ENCODE measurements around the gene LRRC3C.

LRRC3C gene

GRCh38 chr17:39968761-39969160 lies 41.2 kb downstream of the LRRC3C start:
- H3K14ac ChIP-seq (ENCODE audit: low read length) = no peak overlapping the region

GRCh38 chr17:39969375-39969774 lies 41.8 kb downstream of the LRRC3C start:
- no peak overlapping the region for H3K4ac ChIP-seq (ENCODE audit: low read length)
- WGBS, 2 donors (ENCODE audit: extremely low coverage in 2 of 2, insufficient read length in 2 of 2, insufficient replicate concordance in 1 of 2) = no CpG with 5 or more reads among the region's 6 CpGs
- H3K27ac ChIP-seq (replicated peaks; ENCODE audit: low read length) = no peak overlapping the region
- H2BK12ac ChIP-seq (ENCODE audit: low read length) = no peak overlapping the region
- H3K14ac ChIP-seq (ENCODE audit: low read length) = no peak overlapping the region
- no peak overlapping the region for H4K91ac ChIP-seq (ENCODE audit: low read depth, low read length, poor library complexity)
- no peak overlapping the region for H2AFZ ChIP-seq (ENCODE audit: low read length)
- no peak overlapping the region for H4K8ac ChIP-seq (ENCODE audit: low read depth, low read length)
- H3K27me3 ChIP-seq (ENCODE audit: control insufficient read depth in 3 of 3, insufficient read depth in 3 of 3, low read depth in 1 of 3, low read length in 3 of 3) = peaks cover 0 to 74% (median 0%) of the 10 kb centered on the region in 3 experiments
- no peaks in the 10 kb centered on the region for H3K79me1 ChIP-seq (ENCODE audit: low read depth, low read length)
- H2BK120ac ChIP-seq (ENCODE audit: low read depth, low read length) = no peak overlapping the region
- H2AK5ac ChIP-seq (ENCODE audit: low read depth, low read length) = no peak overlapping the region
- no peak overlapping the region for H3K4me3 ChIP-seq (ENCODE audit: low read length in 2 of 2)
- no peaks in the 10 kb centered on the region for H3K9me3 ChIP-seq (replicated peaks in 1 of 2; ENCODE audit: control insufficient read depth in 2 of 2, insufficient read depth in 1 of 2, low read depth in 1 of 2, low read length in 2 of 2)
- H3K4me1 ChIP-seq (ENCODE audit: control insufficient read depth in 2 of 2, insufficient read depth in 1 of 2, low read depth in 1 of 2, low read length in 2 of 2) = no peaks in the 10 kb centered on the region
- H3K4me2 ChIP-seq (ENCODE audit: insufficient read depth, low read length, poor library complexity, severe bottlenecking) = no peak overlapping the region
- no peak overlapping the region for H2BK5ac ChIP-seq (ENCODE audit: low read length)
- H3K23ac ChIP-seq (ENCODE audit: low read depth, low read length, poor library complexity) = no peak overlapping the region
- H3K18ac ChIP-seq (ENCODE audit: low read length) = no peak overlapping the region
- H3K9ac ChIP-seq (ENCODE audit: low read depth, low read length, poor library complexity) = no peak overlapping the region
- no peaks in the 10 kb centered on the region for H3K36me3 ChIP-seq (replicated peaks in 1 of 2; ENCODE audit: control insufficient read depth in 2 of 2, insufficient read depth in 2 of 2, low read length in 2 of 2)
- H2BK15ac ChIP-seq (ENCODE audit: low read length) = no peak overlapping the region
- no peak for DNase-seq (ENCODE audit: low spot score)

More at GRCh38 chr17:39968761-39969160, 41.2 kb downstream of the LRRC3C start:
- Histone ChIP-seq H3K4me3 (ENCODE audit: low read length in 2 of 2) (no peak overlapping the region), H3K4ac (ENCODE audit: low read length) (no peak overlapping the region), H3K18ac (ENCODE audit: low read length) (no peak overlapping the region), H3K79me1 (ENCODE audit: low read depth, low read length) (no peaks in the 10 kb centered on the region), H2BK120ac (ENCODE audit: low read depth, low read length) (no peak overlapping the region), H3K9ac (ENCODE audit: low read depth, low read length, poor library complexity) (no peak overlapping the region), H3K4me2 (ENCODE audit: insufficient read depth, low read length, poor library complexity, severe bottlenecking) (no peak overlapping the region), H3K36me3 (replicated peaks in 1 of 2; ENCODE audit: control insufficient read depth in 2 of 2, insufficient read depth in 2 of 2, low read length in 2 of 2) (no peaks in the 10 kb centered on the region), H3K23ac (ENCODE audit: low read depth, low read length, poor library complexity) (no peak overlapping the region), H3K4me1 (ENCODE audit: control insufficient read depth in 2 of 2, insufficient read depth in 1 of 2, low read depth in 1 of 2, low read length in 2 of 2) (no peaks in the 10 kb centered on the region), H4K8ac (ENCODE audit: low read depth, low read length) (no peak overlapping the region), H3K27me3 (ENCODE audit: control insufficient read depth in 3 of 3, insufficient read depth in 3 of 3, low read depth in 1 of 3, low read length in 3 of 3) (peaks cover 0 to 71% (median 0%) of the 10 kb centered on the region in 3 experiments), H2AFZ (ENCODE audit: low read length) (no peak overlapping the region), H3K27ac (replicated peaks; ENCODE audit: low read length) (no peak overlapping the region), H2BK12ac (ENCODE audit: low read length) (no peak overlapping the region), H4K91ac (ENCODE audit: low read depth, low read length, poor library complexity) (no peak overlapping the region), H2BK5ac (ENCODE audit: low read length) (no peak overlapping the region), H2BK15ac (ENCODE audit: low read length) (no peak overlapping the region), H2AK5ac (ENCODE audit: low read depth, low read length) (no peak overlapping the region), H3K9me3 (replicated peaks in 1 of 2; ENCODE audit: control insufficient read depth in 2 of 2, insufficient read depth in 1 of 2, low read depth in 1 of 2, low read length in 2 of 2) (no peaks in the 10 kb centered on the region)
- DNase-seq (ENCODE audit: low spot score) = no peak
- WGBS, 2 donors (ENCODE audit: extremely low coverage in 2 of 2, insufficient read length in 2 of 2, insufficient replicate concordance in 1 of 2) = no CpG with 5 or more reads among the region's 2 CpGs

- no peaks in the 10 kb centered on the region for H3K36me3 ChIP-seq (replicated peaks in 1 of 2; ENCODE audit: control insufficient read depth in 2 of 2, insufficient read depth in 2 of 2, low read length in 2 of 2)
- no peak overlapping the region for H4K8ac ChIP-seq (ENCODE audit: low read depth, low read length)
- no peak overlapping the region for H2AK5ac ChIP-seq (ENCODE audit: low read depth, low read length)
- no peak for DNase-seq (ENCODE audit: low spot score)
- H3K14ac ChIP-seq (ENCODE audit: low read length) = no peak overlapping the region
- H3K27me3 ChIP-seq (ENCODE audit: control insufficient read depth in 3 of 3, insufficient read depth in 3 of 3, low read depth in 1 of 3, low read length in 3 of 3) = peaks cover 0 to 78% (median 0%) of the 10 kb centered on the region in 3 experiments
- no peak overlapping the region for H2AFZ ChIP-seq (ENCODE audit: low read length)
- no peak overlapping the region for H3K9ac ChIP-seq (ENCODE audit: low read depth, low read length, poor library complexity)
- no peak overlapping the region for H2BK5ac ChIP-seq (ENCODE audit: low read length)
- no peak overlapping the region for H3K4ac ChIP-seq (ENCODE audit: low read length)
- no peak overlapping the region for H2BK15ac ChIP-seq (ENCODE audit: low read length)
- H3K18ac ChIP-seq (ENCODE audit: low read length) = no peak overlapping the region
- no peak overlapping the region for H3K4me2 ChIP-seq (ENCODE audit: insufficient read depth, low read length, poor library complexity, severe bottlenecking)
- no peak overlapping the region for H4K91ac ChIP-seq (ENCODE audit: low read depth, low read length, poor library complexity)
- H3K9me3 ChIP-seq (replicated peaks in 1 of 2; ENCODE audit: control insufficient read depth in 2 of 2, insufficient read depth in 1 of 2, low read depth in 1 of 2, low read length in 2 of 2) = no peaks in the 10 kb centered on the region
- H3K4me3 ChIP-seq (ENCODE audit: low read length in 2 of 2) = no peak overlapping the region
- no peak overlapping the region for H2BK120ac ChIP-seq (ENCODE audit: low read depth, low read length)
- no peaks in the 10 kb centered on the region for H3K79me1 ChIP-seq (ENCODE audit: low read depth, low read length)
- H2BK12ac ChIP-seq (ENCODE audit: low read length) = no peak overlapping the region
- no CpG with 5 or more reads among the region's 7 CpGs for WGBS, 2 donors (ENCODE audit: extremely low coverage in 2 of 2, insufficient read length in 2 of 2, insufficient replicate concordance in 1 of 2)
- H3K27ac ChIP-seq (replicated peaks; ENCODE audit: low read length) = no peak overlapping the region
- no peak overlapping the region for H3K23ac ChIP-seq (ENCODE audit: low read depth, low read length, poor library complexity)
- H3K4me1 ChIP-seq (ENCODE audit: control insufficient read depth in 2 of 2, insufficient read depth in 1 of 2, low read depth in 1 of 2, low read length in 2 of 2) = no peaks in the 10 kb centered on the region
Observed at GRCh38 chr17:39970157-39970692, 42.7 kb downstream of the LRRC3C start.

- H2BK12ac ChIP-seq (ENCODE audit: low read length) = no peak overlapping the region
- no peak overlapping the region for H4K8ac ChIP-seq (ENCODE audit: low read depth, low read length)
- H3K36me3 ChIP-seq (replicated peaks in 1 of 2; ENCODE audit: control insufficient read depth in 2 of 2, insufficient read depth in 2 of 2, low read length in 2 of 2) = no peaks in the 10 kb centered on the region
- H2BK120ac ChIP-seq (ENCODE audit: low read depth, low read length) = no peak overlapping the region
- no peak overlapping the region for H2AK5ac ChIP-seq (ENCODE audit: low read depth, low read length)
- no peak overlapping the region for H2AFZ ChIP-seq (ENCODE audit: low read length)
- no peak overlapping the region for H3K27ac ChIP-seq (replicated peaks; ENCODE audit: low read length)
- no peak overlapping the region for H3K4ac ChIP-seq (ENCODE audit: low read length)
- no peaks in the 10 kb centered on the region for H3K79me1 ChIP-seq (ENCODE audit: low read depth, low read length)
- H3K9ac ChIP-seq (ENCODE audit: low read depth, low read length, poor library complexity) = no peak overlapping the region
- H2BK15ac ChIP-seq (ENCODE audit: low read length) = no peak overlapping the region
- no peak for DNase-seq (ENCODE audit: low spot score)
- H3K23ac ChIP-seq (ENCODE audit: low read depth, low read length, poor library complexity) = no peak overlapping the region
- no peak overlapping the region for H3K4me2 ChIP-seq (ENCODE audit: insufficient read depth, low read length, poor library complexity, severe bottlenecking)
- no CpG with 5 or more reads among the region's 4 CpGs for WGBS, 2 donors (ENCODE audit: extremely low coverage in 2 of 2, insufficient read length in 2 of 2, insufficient replicate concordance in 1 of 2)
- H3K4me3 ChIP-seq (ENCODE audit: low read length in 2 of 2) = no peak overlapping the region
- no peaks in the 10 kb centered on the region for H3K9me3 ChIP-seq (replicated peaks in 1 of 2; ENCODE audit: control insufficient read depth in 2 of 2, insufficient read depth in 1 of 2, low read depth in 1 of 2, low read length in 2 of 2)
- H3K18ac ChIP-seq (ENCODE audit: low read length) = no peak overlapping the region
- H2BK5ac ChIP-seq (ENCODE audit: low read length) = no peak overlapping the region
- H3K4me1 ChIP-seq (ENCODE audit: control insufficient read depth in 2 of 2, insufficient read depth in 1 of 2, low read depth in 1 of 2, low read length in 2 of 2) = no peaks in the 10 kb centered on the region
- H4K91ac ChIP-seq (ENCODE audit: low read depth, low read length, poor library complexity) = no peak overlapping the region
- H3K27me3 ChIP-seq (ENCODE audit: control insufficient read depth in 3 of 3, insufficient read depth in 3 of 3, low read depth in 1 of 3, low read length in 3 of 3) = peaks cover 0 to 80% (median 0%) of the 10 kb centered on the region in 3 experiments
- H3K14ac ChIP-seq (ENCODE audit: low read length) = no peak overlapping the region
Observed at GRCh38 chr17:39971076-39971603, 43.6 kb downstream of the LRRC3C start.

Data from neuronal stem cell (in vitro differentiated cells).